GM19452 (cell line): Measurements from ENCODE around the gene GOLIM4.
"Not testable (repeated sequence)": the region's sequence is repeated elsewhere in the genome, so short reads cannot be mapped to it uniquely, and the experiment has no call there.

Experiments
- ATAC-seq: cut with Tn5 transposase; IDR thresholded peaks from one replicate; pipeline ENCODE4 v1.9.1; 2021; ENCODE audit not compliant: unreplicated experiment

The GOLIM4 gene, protein sequence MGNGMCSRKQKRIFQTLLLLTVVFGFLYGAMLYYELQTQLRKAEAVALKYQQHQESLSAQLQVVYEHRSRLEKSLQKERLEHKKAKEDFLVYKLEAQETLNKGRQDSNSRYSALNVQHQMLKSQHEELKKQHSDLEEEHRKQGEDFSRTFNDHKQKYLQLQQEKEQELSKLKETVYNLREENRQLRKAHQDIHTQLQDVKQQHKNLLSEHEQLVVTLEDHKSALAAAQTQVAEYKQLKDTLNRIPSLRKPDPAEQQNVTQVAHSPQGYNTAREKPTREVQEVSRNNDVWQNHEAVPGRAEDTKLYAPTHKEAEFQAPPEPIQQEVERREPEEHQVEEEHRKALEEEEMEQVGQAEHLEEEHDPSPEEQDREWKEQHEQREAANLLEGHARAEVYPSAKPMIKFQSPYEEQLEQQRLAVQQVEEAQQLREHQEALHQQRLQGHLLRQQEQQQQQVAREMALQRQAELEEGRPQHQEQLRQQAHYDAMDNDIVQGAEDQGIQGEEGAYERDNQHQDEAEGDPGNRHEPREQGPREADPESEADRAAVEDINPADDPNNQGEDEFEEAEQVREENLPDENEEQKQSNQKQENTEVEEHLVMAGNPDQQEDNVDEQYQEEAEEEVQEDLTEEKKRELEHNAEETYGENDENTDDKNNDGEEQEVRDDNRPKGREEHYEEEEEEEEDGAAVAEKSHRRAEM

DNA sequence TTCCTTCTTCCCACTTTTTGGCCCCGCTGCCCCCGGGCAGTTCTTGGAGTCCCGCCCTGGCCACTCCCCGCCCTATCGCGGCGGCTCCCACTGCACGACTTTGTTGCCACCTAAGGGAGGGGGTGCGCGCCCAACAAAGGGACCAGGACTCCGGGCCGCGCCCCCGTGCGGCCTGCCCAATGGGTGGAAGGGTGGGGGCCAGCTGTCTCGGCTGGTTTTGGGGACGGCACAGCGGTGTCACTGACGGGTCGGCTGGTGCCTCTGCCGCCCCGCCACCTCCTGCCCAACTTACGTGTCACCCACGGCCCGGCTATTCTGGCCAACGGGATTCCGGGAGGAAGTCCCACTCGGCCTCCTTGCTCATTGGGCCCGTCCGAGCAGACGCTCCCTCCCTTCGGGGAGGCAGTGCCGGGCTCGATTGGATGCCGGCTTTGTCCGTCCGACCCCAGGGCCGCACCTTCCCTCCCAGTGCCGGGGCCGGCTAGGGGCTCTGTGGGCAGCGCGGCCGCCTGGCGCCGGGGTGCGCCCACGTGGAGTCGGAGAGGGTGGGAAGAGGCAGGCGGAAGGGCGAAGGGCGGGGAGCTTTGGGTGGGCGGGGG is at the start of gene GOLIM4:
Gene GOLIM4, minus strand, starts transcription at position 314 of the 599 bp plus-strand sequence. CDS start 639 bp downstream, outside the sequence.
- ATAC-seq: peak; percentile 80

DNA sequence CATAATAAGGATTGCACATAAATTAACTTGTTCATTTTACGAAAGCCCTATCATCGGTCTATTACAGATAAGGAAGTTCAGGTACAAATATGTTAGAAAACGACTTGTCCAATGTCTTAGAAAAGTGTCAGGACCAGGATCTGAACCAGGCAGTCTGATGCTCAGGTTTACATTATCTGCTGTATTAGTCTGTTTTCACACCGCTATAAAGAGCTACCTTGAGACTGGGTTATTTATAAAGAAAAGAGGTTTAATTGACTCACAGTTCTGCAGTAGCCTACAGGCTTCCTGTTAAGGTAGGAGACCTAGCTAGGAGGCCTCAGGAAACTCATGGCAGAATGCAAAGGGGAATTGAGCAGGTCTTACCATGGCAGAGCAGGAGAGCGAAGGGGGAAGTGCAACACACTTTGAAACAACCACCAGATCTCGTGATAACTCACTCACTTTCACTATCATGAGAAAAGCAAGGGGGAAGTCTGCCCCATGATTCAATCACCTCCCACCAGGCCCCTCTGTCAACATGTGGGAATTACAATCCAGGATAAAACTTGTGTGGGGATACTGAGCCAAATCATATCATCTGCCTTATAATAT is 45.8 kb upstream of the GOLIM4 start:
- peak; percentile 69 for ATAC-seq

DNA sequence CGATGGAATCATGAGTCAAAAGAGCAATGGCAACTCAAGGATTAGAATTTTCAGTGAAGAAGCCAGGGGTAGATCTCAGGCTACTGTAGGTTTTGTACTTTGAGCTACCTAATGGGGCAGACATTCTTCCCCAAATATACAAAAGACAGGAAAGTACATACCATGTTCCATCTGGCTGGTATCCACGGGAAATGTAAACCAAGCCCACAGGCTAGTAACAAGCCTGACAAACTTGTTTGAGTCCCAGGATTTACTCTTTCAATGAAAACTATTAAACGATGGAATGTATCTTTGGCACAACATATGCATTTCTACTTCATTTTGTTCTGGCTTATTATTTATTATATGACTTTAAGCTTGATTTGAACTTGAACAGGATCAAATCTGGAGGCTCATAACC is 44.2 kb upstream of the GOLIM4 start:
- no peak for ATAC-seq

DNA sequence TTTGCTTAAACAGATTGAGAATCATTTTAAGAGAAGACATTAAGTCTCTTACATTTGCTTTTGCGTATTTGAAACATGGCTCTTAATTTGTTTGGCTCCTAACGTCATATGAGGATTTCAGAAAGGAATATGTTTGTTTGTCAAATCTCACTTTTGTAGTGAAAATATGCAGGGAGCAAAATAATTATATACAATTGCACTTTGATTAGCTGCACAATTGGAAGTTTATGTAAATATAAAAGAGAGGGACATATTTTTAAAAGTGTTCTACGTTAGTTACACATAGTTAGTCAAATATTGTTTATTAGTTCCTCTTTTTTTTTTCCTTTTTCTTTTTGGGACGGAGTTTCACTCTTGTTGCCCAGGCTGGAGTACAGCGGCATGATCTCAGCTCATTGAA is 42.7 kb upstream of the GOLIM4 start:
- no peak for ATAC-seq

DNA sequence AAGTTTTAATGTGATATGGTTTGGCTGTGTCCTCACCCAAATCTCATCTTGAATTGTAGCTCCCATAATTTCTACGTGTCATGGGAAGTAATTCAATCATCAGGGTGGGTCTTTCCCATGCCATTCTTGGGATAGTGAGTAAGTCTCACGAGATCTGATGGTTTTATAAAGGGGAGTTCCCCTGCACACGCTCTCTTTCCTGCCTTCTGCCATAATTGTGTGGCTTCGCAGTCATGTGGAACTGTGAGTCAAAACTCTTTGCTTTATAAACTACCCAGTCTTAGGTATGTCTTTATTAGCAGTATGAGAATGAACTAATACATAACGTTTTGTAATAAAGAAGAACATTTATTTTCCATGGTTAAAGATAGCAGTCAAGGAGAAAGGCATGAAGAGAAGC is 39.2 kb upstream of the GOLIM4 start:
- ATAC-seq: peak; percentile 85

DNA sequence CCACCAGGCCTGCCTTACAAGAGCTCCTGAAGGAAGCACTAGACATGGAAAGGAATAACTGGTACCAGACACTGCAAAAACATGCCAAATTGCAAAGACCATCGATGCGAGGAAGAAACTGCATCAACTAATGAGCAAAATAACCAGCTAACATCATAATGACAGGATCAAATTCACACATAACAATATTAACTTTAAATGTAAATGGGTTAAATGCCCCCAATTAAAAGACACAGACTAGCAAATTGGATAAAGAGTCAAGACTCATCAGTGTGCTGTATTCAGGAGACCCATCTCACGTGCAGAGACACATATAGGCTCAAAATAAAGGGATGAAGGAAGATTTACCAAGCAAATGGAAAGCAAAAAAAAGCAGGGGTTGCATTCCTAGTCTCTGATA is 34.5 kb upstream of the GOLIM4 start:
- not testable (repeated sequence) for ATAC-seq

DNA sequence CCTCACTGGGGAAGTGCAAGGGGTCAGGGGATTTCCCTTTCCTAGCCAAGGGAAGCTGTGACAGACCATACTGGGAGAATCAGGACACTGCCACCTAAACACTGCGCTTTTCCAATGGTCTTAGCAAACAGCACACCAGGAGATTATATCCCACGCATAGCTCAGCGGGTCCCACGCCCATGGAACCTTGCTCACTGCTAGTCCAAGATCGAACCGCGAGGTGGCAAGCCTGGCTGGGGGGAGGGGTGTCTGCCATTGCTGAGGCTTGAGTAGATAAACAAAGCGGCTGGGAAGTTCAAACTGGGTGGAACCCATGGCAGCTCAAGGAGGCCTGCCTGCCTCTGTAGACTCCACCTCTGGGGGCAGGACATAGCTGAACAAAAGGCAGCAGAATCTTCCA is 32.7 kb upstream of the GOLIM4 start:
- ATAC-seq: not testable (repeated sequence)

DNA sequence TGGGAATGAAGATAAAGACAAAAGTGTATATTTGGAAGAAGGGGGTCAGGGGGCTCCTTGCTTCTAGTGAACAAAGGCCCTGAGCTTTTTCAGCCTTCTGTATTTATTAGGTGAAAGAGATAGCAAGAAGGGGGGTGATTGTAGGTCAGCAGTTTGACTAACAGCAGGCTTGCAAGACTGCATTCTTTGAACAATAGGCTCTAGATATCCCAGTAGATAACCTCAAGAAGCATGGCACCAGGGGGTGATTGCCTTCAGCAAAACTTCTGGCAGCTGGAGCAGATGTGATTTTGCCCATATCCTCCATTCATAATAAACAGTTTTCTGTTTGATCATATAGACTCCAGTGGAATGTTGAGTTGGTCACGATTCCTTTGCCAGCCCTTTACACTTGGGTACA is 31.7 kb upstream of the GOLIM4 start:
- no peak for ATAC-seq

DNA sequence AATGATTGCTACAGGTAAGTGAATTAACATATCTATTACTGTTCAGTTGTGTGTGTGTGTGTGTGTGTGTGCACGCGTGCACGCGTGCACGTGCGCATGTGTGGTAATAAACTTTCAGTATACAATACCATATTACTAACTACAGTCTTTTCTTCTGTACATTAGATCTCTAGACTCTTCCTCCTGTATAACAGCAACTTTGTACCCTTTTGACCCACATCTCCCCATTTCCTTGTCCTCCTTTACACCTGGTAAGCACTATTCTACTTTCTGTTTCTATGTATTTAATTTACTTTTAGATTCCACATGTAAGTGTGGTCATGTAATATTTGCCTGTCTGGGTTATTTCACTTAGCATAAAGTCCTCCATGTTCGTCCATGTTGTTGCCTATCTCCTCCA is 29.1 kb upstream of the GOLIM4 start:
- no peak for ATAC-seq

DNA sequence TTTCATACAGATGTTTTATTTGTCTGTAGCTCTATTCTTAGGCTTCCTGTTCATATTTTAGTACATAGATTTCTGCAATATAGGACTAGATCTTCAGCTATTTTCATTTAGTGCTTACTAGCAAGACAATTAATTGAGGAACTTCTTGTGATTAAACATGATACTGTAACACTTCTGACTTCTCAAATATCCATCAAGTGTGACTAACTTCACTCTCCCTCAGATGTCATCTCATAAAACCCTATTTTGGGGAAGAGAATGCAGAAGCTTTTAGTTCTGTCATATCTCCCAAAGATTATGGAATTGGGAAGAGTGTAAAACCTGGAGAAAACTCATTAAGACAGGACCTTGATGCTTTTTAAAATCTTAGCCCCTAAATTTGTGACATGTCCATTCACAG is 28.6 kb upstream of the GOLIM4 start:
- no peak for ATAC-seq

DNA sequence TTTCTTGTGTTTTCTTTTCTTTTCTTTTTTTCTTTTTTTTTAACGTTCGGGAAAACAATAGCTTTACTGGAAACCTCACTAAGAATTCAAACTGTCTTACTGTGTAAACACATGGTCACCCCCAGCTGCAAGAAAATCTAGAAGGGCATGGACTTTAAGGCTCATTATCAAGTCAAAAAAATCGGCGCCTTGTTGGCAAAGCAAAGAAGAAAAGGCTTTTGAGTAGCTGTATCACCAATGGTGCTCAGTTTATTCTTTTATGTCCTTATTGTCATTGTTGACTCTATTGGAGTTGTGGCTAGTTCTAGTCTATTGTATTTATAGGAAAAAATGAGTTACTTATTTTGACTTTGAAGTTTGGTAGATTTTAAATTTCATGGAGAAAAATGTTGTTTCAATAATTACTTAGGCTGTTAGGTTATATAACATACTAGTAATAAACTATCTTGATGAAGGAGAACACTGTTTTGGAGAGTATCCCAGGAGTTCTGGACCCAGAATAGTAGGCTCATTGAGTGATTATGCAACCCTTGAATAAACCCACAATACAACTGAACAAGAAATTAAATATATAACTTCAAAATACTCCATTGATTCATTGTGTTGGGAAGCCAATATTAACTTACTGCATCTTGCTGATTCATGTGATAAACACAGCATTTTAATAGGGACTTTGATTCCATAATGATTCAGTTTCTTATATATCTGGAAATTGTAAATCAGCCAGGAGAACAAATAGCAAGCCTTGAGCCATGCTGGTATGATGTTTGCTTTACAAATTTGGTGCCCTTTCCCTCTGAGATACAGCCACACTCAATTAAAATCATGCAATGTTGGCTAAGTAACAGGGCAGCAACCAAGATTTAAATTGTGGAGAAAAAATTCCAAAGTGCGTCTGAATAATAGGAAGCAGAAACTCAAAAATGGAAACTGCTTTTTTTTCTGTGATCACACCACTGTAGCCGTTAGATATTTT is 27.8 kb upstream of the GOLIM4 start:
- no peak for ATAC-seq

DNA sequence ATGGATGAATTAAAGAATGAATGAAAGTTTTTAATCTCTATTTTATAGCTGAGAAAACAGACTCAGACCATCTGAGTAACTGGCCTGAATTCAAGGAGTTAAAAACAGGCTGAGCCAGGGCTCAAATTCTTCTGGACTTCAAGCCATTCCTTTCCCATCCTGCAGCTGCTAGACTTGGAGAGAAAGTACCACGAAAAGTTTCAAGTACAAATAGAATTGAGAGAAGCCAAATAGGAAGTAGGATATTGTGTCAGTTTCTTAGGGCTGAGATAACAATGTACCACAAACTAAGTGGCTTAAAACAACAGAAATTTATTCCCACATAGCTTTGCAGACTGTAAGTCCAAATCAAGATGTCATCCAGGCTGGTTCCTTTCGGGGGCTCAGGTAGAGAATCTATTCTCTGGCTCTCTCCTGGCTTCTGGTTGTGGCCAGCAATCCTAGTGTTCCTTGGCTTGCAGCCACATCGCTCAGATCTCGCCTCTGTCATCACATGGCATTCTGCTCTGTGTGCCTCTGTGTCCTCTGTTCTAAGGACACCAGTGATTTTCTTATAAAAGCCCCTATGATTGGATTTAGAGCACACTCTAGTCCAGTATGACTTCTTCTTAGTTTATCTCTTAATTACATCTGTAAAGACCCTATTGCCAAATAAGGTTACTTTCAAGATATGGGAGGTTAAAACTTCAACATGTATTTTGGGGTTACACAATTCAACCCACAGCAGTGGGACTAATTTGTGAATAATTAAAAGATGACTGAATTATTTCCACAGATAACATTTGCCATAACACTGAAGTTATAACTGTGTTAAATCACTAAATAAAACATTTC is 25.7 kb upstream of the GOLIM4 start:
- ATAC-seq: no peak

DNA sequence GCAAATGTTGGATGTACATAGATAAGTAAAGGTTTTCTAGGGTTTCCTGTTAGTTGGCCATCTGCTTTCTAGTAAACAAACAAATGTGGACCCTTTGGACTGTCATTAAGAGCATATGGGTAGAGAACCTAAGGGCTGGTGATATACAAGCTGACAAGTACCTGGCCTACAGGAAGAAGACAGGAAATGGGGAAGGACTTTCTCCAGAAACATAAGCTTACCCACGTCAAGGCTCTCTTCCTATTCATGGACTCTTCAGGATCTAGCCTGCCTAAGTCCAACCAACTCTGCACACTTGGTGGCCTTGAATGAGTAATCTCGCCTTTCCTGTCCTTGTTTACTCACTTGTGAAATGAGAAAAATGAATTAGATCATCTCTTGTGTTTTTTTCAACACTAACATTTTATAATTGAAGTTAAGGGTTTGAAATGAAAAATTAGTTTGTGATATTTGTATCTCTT is 22.2 kb upstream of the GOLIM4 start:
- no peak for ATAC-seq

DNA sequence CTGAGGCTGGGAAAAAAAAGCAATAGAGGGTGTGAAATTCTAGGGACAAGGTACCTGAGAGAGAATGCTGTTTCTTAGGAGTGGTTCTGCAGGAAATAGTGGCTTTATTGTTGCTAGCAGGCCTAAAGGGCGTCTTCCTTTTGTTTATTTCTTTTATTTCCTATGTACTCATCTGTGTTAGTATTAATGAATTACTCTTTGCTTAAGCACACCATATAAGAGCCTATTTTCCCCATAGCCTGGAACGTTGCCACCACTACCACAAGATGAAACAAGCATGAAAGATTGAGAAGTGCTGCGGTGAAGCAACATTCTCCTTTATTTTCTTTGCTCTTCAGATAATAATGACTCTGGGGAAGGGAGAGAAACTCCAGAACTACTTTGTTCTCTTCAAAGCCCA is 21.3 kb upstream of the GOLIM4 start:
- no peak for ATAC-seq

DNA sequence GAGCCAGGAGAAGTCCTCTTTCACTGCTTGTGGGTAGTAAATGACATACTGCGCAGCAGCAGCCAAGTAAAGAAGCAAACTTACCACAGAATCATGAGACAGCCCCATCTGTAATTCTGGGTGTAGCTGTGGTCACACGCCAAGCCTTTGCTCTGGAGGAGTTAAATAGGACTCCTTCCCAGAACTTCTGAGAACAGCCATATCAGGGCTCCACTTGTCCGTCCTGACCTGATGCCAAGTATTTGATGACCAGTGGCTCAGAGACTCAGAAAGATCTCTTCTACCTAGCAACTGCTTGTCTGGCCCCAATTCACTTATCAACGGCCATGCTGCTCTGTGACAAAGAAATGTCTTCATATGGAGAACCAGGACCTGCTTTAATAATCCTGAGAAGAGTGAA is 20.6 kb upstream of the GOLIM4 start:
- ATAC-seq: no peak

DNA sequence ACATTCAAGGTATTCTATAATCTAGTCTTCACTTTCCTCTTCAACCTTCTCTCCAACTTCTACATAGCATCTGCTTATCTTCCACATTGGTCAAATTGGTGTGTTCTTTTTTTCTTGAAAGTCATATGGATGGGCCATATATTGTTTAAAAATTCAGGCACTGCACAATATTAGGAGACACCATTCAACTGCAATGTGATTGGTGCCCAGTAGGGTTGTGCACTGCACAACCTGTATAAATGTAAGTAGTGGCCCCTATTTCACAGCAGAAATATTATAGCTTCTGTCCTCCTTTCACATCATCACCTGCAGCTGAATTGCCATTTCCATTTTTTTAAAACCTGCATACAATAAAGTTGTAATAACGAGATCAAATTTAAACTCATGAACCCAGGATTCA is 18.1 kb upstream of the GOLIM4 start:
- ATAC-seq: no peak

DNA sequence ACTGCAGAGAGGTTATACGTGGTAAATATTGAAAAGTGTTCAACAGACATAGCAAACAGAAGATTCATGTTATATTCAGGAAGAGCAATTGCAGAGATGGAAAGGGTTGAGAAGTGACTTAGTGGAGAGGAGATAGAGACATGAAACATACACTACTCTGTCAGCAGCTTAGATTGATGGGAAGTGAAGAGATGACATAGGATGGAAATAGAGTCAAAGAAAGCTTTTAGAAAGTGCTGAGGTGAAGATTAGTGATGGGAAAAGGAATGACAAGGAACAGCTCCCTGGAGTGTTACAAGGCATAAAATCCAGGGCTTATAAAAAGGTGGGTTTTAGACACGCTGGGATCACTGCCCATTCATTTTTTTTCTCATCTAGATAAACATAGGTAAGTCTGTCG is 17.2 kb upstream of the GOLIM4 start:
- no peak for ATAC-seq

DNA sequence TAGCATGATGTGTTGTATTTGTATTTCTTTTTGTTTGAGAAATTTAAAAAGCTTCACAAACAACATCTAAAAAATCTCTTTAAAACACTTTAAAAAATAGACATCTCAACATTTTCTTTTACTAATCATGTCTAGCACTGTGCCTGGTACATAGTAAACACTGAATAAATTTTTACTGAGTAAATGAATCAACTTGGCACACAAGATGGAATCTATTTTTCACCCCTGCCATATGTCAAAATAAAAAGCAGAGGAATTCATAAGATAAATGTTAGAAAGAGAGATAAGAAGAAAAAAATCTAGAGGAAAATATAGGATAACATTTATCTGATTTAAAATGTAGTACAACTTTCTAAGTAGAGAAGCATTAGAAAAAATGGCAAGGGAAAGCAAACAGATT is 8.6 kb upstream of the GOLIM4 start:
- no peak for ATAC-seq

DNA sequence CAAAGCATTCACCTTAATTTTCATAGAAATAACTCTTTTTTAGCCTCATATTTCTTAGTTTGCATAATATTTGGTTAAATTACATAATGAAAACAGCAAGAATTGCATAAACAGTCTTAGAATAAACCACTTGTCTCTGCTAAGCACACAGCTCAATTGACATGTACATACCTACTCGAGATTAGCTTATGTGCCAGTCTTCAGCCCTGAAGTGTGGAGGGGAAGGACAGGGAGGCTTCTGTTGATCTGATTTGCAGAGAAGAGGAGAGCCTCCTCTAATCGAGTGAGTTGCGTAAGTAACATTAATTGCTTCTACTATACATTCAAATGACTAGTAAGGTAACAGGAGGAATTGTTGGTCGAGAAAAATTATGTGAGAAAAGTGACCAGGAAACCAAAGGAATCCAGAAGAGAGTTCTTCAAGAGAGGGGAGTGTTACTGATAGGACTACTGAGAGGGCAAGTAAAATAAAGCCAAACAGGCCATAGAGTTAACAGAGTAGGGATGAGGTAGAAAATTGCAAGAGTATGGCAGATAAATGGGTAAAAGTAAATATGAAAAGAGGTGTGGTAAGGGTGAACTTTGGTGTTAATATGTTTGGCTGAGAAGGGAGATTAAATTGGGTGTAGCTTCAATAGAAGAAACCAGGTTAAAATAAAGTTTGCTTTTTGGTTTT is 7.1 kb upstream of the GOLIM4 start:
- no peak for ATAC-seq
